Glutamatergic neuron (in vitro differentiated cells): ENCODE measurements around the gene DIAPH1. TPM values are rescaled to one million over a fixed set of nuclear protein-coding genes. Genes with fewer than 3 reads are reported as not detected.
A peak's percentile ranks its signal among the peaks of the same experiment; 100 is the strongest.

Experiments
- DNase-seq: peaks from one replicate; pipeline ENCODE4 v3.0.0; 2022
- H3K27ac Mint-ChIP-seq: one replicate; pipeline ENCODE4 v1.8.0; 2020; ENCODE audit warnings: mild to moderate bottlenecking, mixed read lengths, inconsistent platforms; ENCODE audit not compliant: unreplicated experiment
- H3K27me3 Mint-ChIP-seq: one replicate; pipeline ENCODE4 v1.8.0; 2020; ENCODE audit warnings: mild to moderate bottlenecking, moderate library complexity, mixed read lengths, inconsistent platforms; ENCODE audit not compliant: unreplicated experiment
- H3K36me3 Mint-ChIP-seq: one replicate; pipeline ENCODE4 v1.8.0; 2020; ENCODE audit warnings: mild to moderate bottlenecking, mixed read lengths, inconsistent platforms; ENCODE audit not compliant: unreplicated experiment
- H3K4me1 Mint-ChIP-seq: one replicate; pipeline ENCODE4 v1.8.0; 2020; ENCODE audit warnings: mild to moderate bottlenecking, low read depth, mixed read lengths, inconsistent platforms; ENCODE audit not compliant: unreplicated experiment
- H3K4me3 Mint-ChIP-seq: one replicate; pipeline ENCODE4 v1.8.0; 2020; ENCODE audit warnings: mild to moderate bottlenecking, mixed read lengths, inconsistent platforms; ENCODE audit not compliant: unreplicated experiment
- H3K9me3 Mint-ChIP-seq: one replicate; pipeline ENCODE4 v1.8.0; 2020; ENCODE audit warnings: mild to moderate bottlenecking, moderate library complexity, mixed read lengths, inconsistent platforms; ENCODE audit not compliant: unreplicated experiment
- total RNA-seq: library from RNA; stranded (reverse); fragmentation: NEBNext Ultra II Directional; extraction: Animal tissue kit (Norgen Biotek cat#: 25700); gene quantifications from one replicate; pipeline ENCODE4 v1.2.1, GENCODE V29; 2021; ENCODE audit not compliant: unreplicated experiment
- TF ChIP-seq, protein P1 (sequence below): fragments of 200-600 bp; sonication (generic); IDR thresholded peaks from one replicate; pipeline ENCODE4 v1.5.0; 2021; ENCODE audit not compliant: partially characterized antibody, unreplicated experiment

Gene DIAPH1
- total RNA-seq, 1 donor from 2014 or later: 51.6 TPM

DNA sequence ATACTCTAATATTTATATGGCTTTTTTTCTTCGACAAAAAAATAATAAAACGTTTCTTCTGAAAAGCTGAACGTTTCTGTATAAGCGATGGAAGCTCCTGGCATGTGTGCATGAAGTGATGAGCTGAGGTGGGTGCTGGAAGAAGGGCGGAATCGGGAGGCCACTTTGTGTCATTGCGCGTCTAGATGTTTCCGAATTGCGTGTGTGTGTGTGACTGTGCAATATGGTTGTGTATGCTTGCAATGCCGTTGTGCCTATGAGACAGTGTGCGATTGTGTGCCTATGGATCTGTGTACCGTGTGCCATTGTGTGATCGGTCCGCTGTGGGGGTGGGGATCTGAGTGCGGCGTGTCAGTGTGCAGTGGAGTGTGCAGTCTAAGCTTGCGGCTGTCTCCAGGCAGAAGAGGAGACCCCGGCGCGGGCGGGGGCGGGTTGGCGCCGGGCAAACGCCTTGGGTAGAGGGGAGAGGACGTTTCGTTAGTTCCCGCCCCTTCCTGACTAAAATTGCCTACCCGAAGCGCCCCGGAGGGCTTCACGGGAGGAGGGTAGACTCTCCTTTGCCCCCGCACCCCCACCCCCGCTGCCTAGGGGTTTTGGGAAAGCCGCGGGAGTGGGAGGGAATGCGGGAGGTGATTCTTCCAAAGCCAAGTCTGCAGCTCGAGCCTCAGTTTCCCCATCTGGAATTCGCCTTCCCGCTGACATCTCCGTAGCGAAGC lies 105.7 kb downstream of the DIAPH1 start:
- TF ChIP-seq, protein P1, sequence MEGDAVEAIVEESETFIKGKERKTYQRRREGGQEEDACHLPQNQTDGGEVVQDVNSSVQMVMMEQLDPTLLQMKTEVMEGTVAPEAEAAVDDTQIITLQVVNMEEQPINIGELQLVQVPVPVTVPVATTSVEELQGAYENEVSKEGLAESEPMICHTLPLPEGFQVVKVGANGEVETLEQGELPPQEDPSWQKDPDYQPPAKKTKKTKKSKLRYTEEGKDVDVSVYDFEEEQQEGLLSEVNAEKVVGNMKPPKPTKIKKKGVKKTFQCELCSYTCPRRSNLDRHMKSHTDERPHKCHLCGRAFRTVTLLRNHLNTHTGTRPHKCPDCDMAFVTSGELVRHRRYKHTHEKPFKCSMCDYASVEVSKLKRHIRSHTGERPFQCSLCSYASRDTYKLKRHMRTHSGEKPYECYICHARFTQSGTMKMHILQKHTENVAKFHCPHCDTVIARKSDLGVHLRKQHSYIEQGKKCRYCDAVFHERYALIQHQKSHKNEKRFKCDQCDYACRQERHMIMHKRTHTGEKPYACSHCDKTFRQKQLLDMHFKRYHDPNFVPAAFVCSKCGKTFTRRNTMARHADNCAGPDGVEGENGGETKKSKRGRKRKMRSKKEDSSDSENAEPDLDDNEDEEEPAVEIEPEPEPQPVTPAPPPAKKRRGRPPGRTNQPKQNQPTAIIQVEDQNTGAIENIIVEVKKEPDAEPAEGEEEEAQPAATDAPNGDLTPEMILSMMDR: no peak
- Mint-ChIP-seq H3K9me3 (peaks cover 36% of the 10 kb centered on the region), H3K4me1 (peaks cover 58% of the 10 kb centered on the region), H3K4me3 (peak overlapping the region; percentile 88), H3K27me3 (peaks cover 23% of the 10 kb centered on the region), H3K27ac (peak overlapping the region; percentile 97), H3K36me3 (peaks cover 9% of the 10 kb centered on the region)
- peak; percentile 75 for DNase-seq

DNA sequence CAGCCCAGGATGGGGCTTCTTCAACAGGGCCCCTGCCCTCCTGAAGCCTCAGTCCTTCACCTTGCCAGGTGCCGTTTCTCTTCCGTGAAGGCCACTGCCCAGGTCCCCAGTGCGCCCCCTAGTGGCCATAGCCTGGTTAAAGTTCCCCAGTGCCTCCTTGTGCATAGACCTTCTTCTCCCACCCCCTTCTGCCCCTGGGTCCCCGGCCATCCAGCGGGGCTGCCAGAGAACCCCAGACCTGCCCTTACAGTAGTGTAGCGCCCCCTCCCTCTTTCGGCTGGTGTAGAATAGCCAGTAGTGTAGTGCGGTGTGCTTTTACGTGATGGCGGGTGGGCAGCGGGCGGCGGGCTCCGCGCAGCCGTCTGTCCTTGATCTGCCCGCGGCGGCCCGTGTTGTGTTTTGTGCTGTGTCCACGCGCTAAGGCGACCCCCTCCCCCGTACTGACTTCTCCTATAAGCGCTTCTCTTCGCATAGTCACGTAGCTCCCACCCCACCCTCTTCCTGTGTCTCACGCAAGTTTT lies 106.3 kb downstream of the DIAPH1 start:
- DNase-seq: peak; percentile 91
- Mint-ChIP-seq H3K4me1 (peaks cover 58% of the 10 kb centered on the region), H3K9me3 (peaks cover 31% of the 10 kb centered on the region), H3K4me3 (peak overlapping the region; percentile 88), H3K36me3 (peaks cover 9% of the 10 kb centered on the region), H3K27ac (peak overlapping the region; percentile 97), H3K27me3 (peaks cover 20% of the 10 kb centered on the region)
- TF ChIP-seq, protein P1: peak; percentile 97

DNA sequence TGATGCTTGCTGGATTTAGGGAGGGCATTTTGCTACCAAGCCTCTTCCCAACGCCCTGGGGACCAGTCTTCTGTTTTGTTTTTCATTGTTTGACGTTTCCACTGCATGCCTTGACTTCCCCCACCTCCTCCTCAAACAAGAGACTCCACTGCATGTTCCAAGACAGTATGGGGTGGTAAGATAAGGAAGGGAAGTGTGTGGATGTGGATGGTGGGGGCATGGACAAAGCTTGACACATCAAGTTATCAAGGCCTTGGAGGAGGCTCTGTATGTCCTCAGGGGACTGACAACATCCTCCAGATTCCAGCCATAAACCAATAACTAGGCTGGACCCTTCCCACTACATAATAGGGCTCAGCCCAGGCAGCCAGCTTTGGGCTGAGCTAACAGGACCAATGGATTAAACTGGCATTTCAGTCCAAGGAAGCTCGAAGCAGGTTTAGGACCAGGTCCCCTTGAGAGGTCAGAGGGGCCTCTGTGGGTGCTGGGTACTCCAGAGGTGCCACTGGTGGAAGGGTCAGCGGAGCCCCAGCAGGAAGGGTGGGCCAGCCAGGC lies 107.0 kb downstream of the DIAPH1 start:
- peaks cover 6% of the 10 kb centered on the region for H3K36me3 Mint-ChIP-seq
- peaks cover 59% of the 10 kb centered on the region for H3K4me1 Mint-ChIP-seq
- no peak overlapping the region for H3K27ac Mint-ChIP-seq
- no peak for DNase-seq
- TF ChIP-seq, protein P1: no peak
- peaks cover 20% of the 10 kb centered on the region for H3K27me3 Mint-ChIP-seq
- H3K4me3 Mint-ChIP-seq: no peak overlapping the region
- peaks cover 34% of the 10 kb centered on the region for H3K9me3 Mint-ChIP-seq

DNA sequence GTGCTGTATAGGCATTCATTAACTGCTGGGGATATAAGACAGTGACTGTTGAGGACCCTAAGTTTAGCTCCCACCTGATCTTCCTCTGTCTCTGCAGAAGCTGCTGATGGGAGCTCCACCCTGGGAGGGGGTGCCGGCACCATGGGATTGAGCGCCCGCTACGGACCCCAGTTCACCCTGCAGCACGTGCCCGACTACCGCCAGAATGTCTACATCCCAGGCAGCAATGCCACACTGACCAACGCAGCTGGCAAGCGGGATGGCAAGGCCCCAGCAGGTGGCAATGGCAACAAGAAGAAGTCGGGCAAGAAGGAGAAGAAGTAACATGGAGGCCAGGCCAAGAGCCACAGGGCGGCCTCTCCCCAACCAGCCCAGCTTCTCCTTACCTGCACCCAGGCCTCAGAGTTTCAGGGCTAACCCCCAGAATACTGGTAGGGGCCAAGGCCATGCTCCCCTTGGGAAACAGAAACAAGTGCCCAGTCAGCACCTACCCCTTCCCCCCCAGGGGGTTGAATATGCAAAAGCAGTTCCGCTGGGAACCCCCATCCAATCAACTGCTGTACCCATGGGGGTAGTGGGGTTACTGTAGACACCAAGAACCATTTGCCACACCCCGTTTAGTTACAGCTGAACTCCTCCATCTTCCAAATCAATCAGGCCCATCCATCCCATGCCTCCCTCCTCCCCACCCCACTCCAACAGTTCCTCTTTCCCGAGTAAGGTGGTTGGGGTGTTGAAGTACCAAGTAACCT lies 107.8 kb downstream of the DIAPH1 start:
- no peak for DNase-seq
- Mint-ChIP-seq H3K27me3 (peaks cover 20% of the 10 kb centered on the region), H3K4me3 (no peak overlapping the region), H3K4me1 (peaks cover 50% of the 10 kb centered on the region), H3K27ac (no peak overlapping the region), H3K9me3 (peaks cover 34% of the 10 kb centered on the region), H3K36me3 (peaks cover 6% of the 10 kb centered on the region)
- TF ChIP-seq, protein P1: no peak
